Mesothelial cell of epicardium (in vitro differentiated cells): ENCODE results near the gene APOBEC3A. TPM values are rescaled to one million over a fixed set of nuclear protein-coding genes. Genes with fewer than 3 reads are reported as not detected.

Source experiments
- DNase-seq, 2 experiments: peaks; one replicate each; pipeline ENCODE4 v3.0.0; 2021; ENCODE audit warnings: low spot score in 2 of 2; ENCODE audit not compliant: unreplicated experiment in 2 of 2
- H3K27ac Mint-ChIP-seq: 2 replicates; pipeline ENCODE4 v1.8.0; 2021; ENCODE audit warnings: mixed read lengths
- H3K27me3 Mint-ChIP-seq: 2 replicates; pipeline ENCODE4 v1.8.0; 2021; ENCODE audit warnings: low read depth, mixed read lengths
- H3K36me3 Mint-ChIP-seq: 2 replicates; pipeline ENCODE4 v1.8.0; 2021; ENCODE audit warnings: mixed read lengths
- H3K4me1 Mint-ChIP-seq: 2 replicates; pipeline ENCODE4 v1.8.0; 2021; ENCODE audit warnings: mixed read lengths
- H3K4me3 Mint-ChIP-seq: 2 replicates; pipeline ENCODE4 v1.8.0; 2021; ENCODE audit warnings: mild to moderate bottlenecking, moderate library complexity, mixed read lengths
- H3K9me3 Mint-ChIP-seq: 2 replicates; pipeline ENCODE4 v1.8.0; 2021; ENCODE audit warnings: mixed read lengths
- total RNA-seq: library from RNA; stranded (reverse); gene quantifications from 3 replicates; pipeline ENCODE4 v1.2.1, GENCODE V29; 2021
- TF ChIP-seq, protein P1 (sequence below): fragments of 200-600 bp; sonication (generic); IDR thresholded peaks from one replicate; pipeline ENCODE4 v1.5.0; 2021; ENCODE audit warnings: antibody characterized with exemption; ENCODE audit not compliant: unreplicated experiment

The APOBEC3A gene
- total RNA-seq, 1 donor from 2014 or later, result not detected

DNA sequence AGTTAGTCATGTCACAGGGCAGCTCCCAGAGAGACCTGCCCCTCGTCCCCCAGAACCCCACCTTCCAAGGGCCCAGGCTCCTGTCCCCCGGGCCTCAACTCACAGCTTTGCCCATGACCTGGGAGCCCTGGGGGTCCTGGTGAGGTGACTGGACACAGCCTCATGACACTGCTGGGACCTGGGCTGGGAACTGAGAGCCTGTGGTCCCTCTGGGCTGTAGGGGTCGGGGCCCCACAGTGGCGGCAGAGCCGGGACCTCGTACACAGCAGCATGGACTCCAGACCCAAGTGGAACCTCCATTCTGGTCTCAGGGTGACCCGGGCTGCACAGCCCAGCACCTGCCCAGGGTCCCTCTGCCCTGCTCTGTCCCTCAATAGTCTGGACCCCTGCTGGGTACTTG, 6.9 kb downstream of the APOBEC3A start:
- Mint-ChIP-seq H3K4me1 (peaks cover 7% of the 10 kb centered on the region), H3K36me3 (no peaks in the 10 kb centered on the region), H3K9me3 (no peaks in the 10 kb centered on the region), H3K27me3 (peaks cover 6% of the 10 kb centered on the region), H3K27ac (no peak overlapping the region), H3K4me3 (no peak overlapping the region)
- TF ChIP-seq, protein P1, sequence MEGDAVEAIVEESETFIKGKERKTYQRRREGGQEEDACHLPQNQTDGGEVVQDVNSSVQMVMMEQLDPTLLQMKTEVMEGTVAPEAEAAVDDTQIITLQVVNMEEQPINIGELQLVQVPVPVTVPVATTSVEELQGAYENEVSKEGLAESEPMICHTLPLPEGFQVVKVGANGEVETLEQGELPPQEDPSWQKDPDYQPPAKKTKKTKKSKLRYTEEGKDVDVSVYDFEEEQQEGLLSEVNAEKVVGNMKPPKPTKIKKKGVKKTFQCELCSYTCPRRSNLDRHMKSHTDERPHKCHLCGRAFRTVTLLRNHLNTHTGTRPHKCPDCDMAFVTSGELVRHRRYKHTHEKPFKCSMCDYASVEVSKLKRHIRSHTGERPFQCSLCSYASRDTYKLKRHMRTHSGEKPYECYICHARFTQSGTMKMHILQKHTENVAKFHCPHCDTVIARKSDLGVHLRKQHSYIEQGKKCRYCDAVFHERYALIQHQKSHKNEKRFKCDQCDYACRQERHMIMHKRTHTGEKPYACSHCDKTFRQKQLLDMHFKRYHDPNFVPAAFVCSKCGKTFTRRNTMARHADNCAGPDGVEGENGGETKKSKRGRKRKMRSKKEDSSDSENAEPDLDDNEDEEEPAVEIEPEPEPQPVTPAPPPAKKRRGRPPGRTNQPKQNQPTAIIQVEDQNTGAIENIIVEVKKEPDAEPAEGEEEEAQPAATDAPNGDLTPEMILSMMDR, result no peak
- DNase-seq, result no peak

DNA sequence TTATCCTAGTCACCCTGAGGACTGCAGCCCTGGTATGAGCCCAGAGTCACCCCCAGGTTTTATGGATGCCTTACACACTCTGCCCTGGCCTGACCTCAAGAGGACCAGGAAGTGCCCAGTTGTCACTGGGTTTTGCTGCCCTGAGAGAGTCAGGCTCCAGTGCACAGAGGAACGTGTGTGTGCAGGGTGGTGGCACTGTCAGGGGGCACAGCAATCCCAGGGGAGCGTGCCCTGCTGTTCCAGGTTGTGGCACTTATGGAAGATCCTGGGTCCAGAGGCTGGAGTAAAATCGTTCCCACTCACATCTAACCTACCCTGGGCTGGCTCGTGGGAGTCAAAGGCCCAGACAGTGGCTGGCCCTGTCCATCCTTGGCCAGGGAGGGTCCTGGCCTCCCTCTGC, 7.6 kb downstream of the APOBEC3A start:
- DNase-seq, result no peak
- Mint-ChIP-seq H3K4me3 (no peak overlapping the region), H3K27me3 (peaks cover 6% of the 10 kb centered on the region), H3K36me3 (no peaks in the 10 kb centered on the region), H3K27ac (no peak overlapping the region), H3K4me1 (peaks cover 7% of the 10 kb centered on the region), H3K9me3 (no peaks in the 10 kb centered on the region)
- TF ChIP-seq, protein P1, result no peak

DNA sequence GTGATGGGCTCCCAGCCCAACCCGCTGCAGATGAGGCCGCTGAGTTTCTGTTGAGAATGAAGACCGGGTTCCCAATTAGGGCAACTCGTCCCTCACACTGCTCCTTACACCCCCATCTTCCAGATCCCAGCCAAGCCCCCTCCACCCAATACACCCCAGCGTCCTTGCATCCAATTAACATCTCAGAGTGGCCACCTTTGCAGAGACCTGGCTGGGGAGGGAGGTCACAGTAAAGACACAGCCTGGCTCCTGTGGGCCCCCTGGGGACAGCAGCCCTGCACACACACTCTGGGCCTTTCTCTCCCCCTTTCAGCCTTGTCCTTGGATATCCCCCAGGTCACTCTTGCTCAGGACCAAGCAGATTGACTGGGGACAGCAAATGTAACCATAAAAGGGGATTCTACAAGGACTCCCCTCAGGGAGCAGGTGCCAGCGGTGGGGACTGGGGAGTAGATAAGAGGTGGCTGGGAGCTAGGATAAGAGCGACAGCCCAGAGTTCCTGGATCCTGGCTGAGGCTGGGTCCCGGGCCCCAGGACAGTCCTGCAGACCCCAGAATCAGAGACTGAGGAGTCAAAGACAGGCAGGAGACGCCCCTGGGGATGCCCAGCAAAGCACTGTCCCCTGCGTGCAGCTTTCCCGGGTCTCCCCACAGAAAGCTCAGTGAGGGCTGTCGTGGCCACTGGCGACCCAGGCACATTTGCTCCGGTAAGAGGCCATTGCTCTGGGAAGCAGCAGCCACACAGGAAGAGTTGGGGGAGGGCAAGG, 8.4 kb downstream of the APOBEC3A start:
- Mint-ChIP-seq H3K27me3 (peaks cover 11% of the 10 kb centered on the region), H3K27ac (no peak overlapping the region), H3K9me3 (no peaks in the 10 kb centered on the region), H3K4me3 (no peak overlapping the region), H3K36me3 (no peaks in the 10 kb centered on the region), H3K4me1 (peaks cover 7% of the 10 kb centered on the region)
- TF ChIP-seq, protein P1, result no peak
- DNase-seq, result no peak

DNA sequence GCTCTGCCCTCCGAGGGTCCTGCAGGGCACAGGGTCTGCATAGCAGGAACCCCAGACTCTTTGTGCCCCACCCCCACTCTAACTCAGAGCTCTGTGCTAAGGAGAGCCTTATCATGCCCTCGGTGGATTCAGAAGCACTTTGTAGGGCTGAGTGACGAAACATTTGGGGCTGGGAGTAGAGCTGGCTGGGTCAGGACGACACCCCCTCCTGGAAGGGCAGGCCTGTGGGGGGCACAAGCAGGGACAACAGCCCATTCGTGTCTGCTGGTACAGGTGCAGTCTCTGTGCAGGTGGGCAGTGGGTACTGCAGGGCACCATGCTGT, 8.9 kb downstream of the APOBEC3A start:
- no peak overlapping the region for H3K27ac Mint-ChIP-seq
- no peaks in the 10 kb centered on the region for H3K9me3 Mint-ChIP-seq
- H3K4me3 Mint-ChIP-seq, result no peak overlapping the region
- DNase-seq, result no peak
- H3K36me3 Mint-ChIP-seq, result no peaks in the 10 kb centered on the region
- H3K4me1 Mint-ChIP-seq, result peaks cover 7% of the 10 kb centered on the region
- H3K27me3 Mint-ChIP-seq, result peaks cover 15% of the 10 kb centered on the region
- TF ChIP-seq, protein P1, result no peak

DNA sequence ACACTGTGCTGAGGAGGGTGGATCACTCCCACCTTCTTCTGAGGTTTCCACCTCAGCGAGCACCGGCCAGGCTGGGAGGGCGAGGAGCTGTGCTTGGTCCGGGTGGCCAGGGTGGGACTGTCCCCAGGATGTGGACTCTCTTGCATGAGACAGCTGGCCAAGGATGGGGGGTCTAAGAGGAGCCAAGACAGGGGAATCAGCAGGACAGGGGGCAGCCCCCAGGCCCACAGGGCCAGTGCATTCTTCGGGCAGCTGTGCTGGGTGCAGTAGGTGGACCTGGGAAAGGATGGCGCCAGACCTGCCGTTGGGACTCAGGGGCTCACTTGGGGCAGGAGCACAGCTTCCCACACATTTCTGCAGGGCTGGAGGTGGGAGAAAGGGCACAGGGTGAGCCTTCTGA, 9.5 kb downstream of the APOBEC3A start:
- H3K9me3 Mint-ChIP-seq, result no peaks in the 10 kb centered on the region
- TF ChIP-seq, protein P1, result no peak
- DNase-seq, result no peak
- no peaks in the 10 kb centered on the region for H3K36me3 Mint-ChIP-seq
- no peak overlapping the region for H3K4me3 Mint-ChIP-seq
- peaks cover 19% of the 10 kb centered on the region for H3K27me3 Mint-ChIP-seq
- no peak overlapping the region for H3K27ac Mint-ChIP-seq
- H3K4me1 Mint-ChIP-seq, result peaks cover 7% of the 10 kb centered on the region
